Hematopoietic multipotent progenitor cell treated with erythropoietin and hydrocortisone succinate and interleukin-3 and kit ligand, for 4 days (in vitro differentiated cells): ENCODE data around the gene PFKFB2.

Experiments used
- DNase-seq: peaks from one replicate; pipeline ENCODE4 v3.0.0-alpha.2; 2015

Gene PFKFB2

GRCh38 chr1:207052911-207053769, at the start of gene PFKFB2:
TSS of gene PFKFB2 (plus strand) at chr1:207053275. CDS start at chr1:207054718, 1,443 bp downstream.
- peak; percentile 96 for DNase-seq

GRCh38 chr1:207004931-207005830, 47.9 kb upstream of the PFKFB2 start:
- peak; percentile 71 for DNase-seq

- DNase-seq = no peak
These were observed 47.0 kb upstream of the PFKFB2 start for GRCh38 chr1:207006083-207006482.

- no peak for DNase-seq
These were observed 46.2 kb upstream of the PFKFB2 start for GRCh38 chr1:207006914-207007313.

- DNase-seq = no peak
These were observed 45.6 kb upstream of the PFKFB2 start for GRCh38 chr1:207007352-207008033.

GRCh38 chr1:207009182-207009850, 43.8 kb upstream of the PFKFB2 start:
- no peak for DNase-seq

GRCh38 chr1:207009945-207010344, 43.1 kb upstream of the PFKFB2 start:
- DNase-seq = no peak

- DNase-seq = no peak
These were observed 42.3 kb upstream of the PFKFB2 start for GRCh38 chr1:207010726-207011125.

- no peak for DNase-seq
These were observed 39.6 kb upstream of the PFKFB2 start for GRCh38 chr1:207013321-207014085.

- DNase-seq = no peak
These were observed 38.3 kb upstream of the PFKFB2 start for GRCh38 chr1:207014728-207015127.

- DNase-seq = no peak
These were observed 37.3 kb upstream of the PFKFB2 start for GRCh38 chr1:207015791-207016190.

- DNase-seq = peak; percentile 57
These were observed 35.2 kb upstream of the PFKFB2 start for GRCh38 chr1:207017615-207018559.

GRCh38 chr1:207018707-207019106, 34.4 kb upstream of the PFKFB2 start:
- no peak for DNase-seq

- DNase-seq = no peak
These were observed 33.9 kb upstream of the PFKFB2 start for GRCh38 chr1:207019161-207019560.

GRCh38 chr1:207019661-207020060, 33.4 kb upstream of the PFKFB2 start:
- DNase-seq = no peak

- no peak for DNase-seq
These were observed 32.9 kb upstream of the PFKFB2 start for GRCh38 chr1:207020065-207020708.

- peak; percentile 81 for DNase-seq
These were observed 32.4 kb upstream of the PFKFB2 start for GRCh38 chr1:207020709-207021107.

GRCh38 chr1:207021139-207021861, 31.8 kb upstream of the PFKFB2 start:
- DNase-seq = peak; percentile 92

- no peak for DNase-seq
These were observed 31.0 kb upstream of the PFKFB2 start for GRCh38 chr1:207021876-207022596.
